ENCODE results near the gene PXYLP1. TPM values are rescaled to one million over a fixed set of nuclear protein-coding genes. Genes with fewer than 3 reads are reported as not detected.

PXYLP1 gene
- total RNA-seq, 2 donors from 2014 or later = 37.7 to 53.6 TPM

GRCh38 chr3:141276398-141276797 is 44.8 kb downstream of the PXYLP1 start:
- H3K36me3 Mint-ChIP-seq (ENCODE audit: low read depth) = peaks cover 18% of the 10 kb centered on the region
- no peak for TF ChIP-seq CTCF (conservative IDR thresholded peaks at IDR 0.05)

GRCh38 chr3:141277451-141277850 is 45.8 kb downstream of the PXYLP1 start:
- Histone ChIP-seq H3K36me3 (ENCODE audit: control insufficient read depth, insufficient read depth, low read length) (peaks cover 25% of the 10 kb centered on the region), H3K27ac (ENCODE audit: low read depth, low read length) (no peak overlapping the region), H3K9ac (ENCODE audit: extremely low read depth, low read length, poor library complexity, severe bottlenecking) (no peak overlapping the region), H3K9me3 (ENCODE audit: control insufficient read depth, low read length) (no peaks in the 10 kb centered on the region), H3K4me3 (ENCODE audit: low read length) (no peak overlapping the region), H3K4me1 (ENCODE audit: control insufficient read depth, insufficient read depth, low read length) (no peaks in the 10 kb centered on the region), H3K27me3 (ENCODE audit: control insufficient read depth, insufficient read depth, low read length, poor library complexity, severe bottlenecking) (no peaks in the 10 kb centered on the region)
- Mint-ChIP-seq H3K4me3 (no peak overlapping the region), H3K4me1 (no peaks in the 10 kb centered on the region), H3K36me3 (ENCODE audit: low read depth) (peaks cover 29% of the 10 kb centered on the region), H3K9me3 (no peaks in the 10 kb centered on the region), H3K27me3 (ENCODE audit: insufficient read depth) (no peaks in the 10 kb centered on the region), H3K27ac (no peak overlapping the region)
- WGBS, 2 experiments (ENCODE audit: insufficient coverage in 1 of 2, insufficient read length in 1 of 2) = 79 to 84% methylated on average over 3 to 6 of the region's 6 CpGs
- no peak for DNase-seq
- no peak for TF ChIP-seq CTCF (conservative IDR thresholded peaks at IDR 0.05)

More at GRCh38 chr3:141276398-141276797, 44.8 kb downstream of the PXYLP1 start:
- no peaks in the 10 kb centered on the region for H3K27me3 ChIP-seq (ENCODE audit: control insufficient read depth, insufficient read depth, low read length, poor library complexity, severe bottlenecking)
- no peaks in the 10 kb centered on the region for H3K9me3 Mint-ChIP-seq
- no peaks in the 10 kb centered on the region for H3K27me3 Mint-ChIP-seq (ENCODE audit: insufficient read depth)
- no peaks in the 10 kb centered on the region for H3K9me3 ChIP-seq (ENCODE audit: control insufficient read depth, low read length)
- H3K36me3 ChIP-seq (ENCODE audit: control insufficient read depth, insufficient read depth, low read length) = peaks cover 22% of the 10 kb centered on the region
- no peak overlapping the region for H3K27ac ChIP-seq (ENCODE audit: low read depth, low read length)
- no peak overlapping the region for H3K27ac Mint-ChIP-seq
- WGBS, 2 experiments (ENCODE audit: insufficient coverage in 1 of 2, insufficient read length in 1 of 2) = 89 to 92% methylated on average over 3 to 8 of the region's 9 CpGs
- DNase-seq = no peak
- no peak overlapping the region for H3K4me3 Mint-ChIP-seq
- no peaks in the 10 kb centered on the region for H3K4me1 ChIP-seq (ENCODE audit: control insufficient read depth, insufficient read depth, low read length)
- no peak overlapping the region for H3K9ac ChIP-seq (ENCODE audit: extremely low read depth, low read length, poor library complexity, severe bottlenecking)
- H3K4me3 ChIP-seq (ENCODE audit: low read length) = no peak overlapping the region
- H3K4me1 Mint-ChIP-seq = no peaks in the 10 kb centered on the region

- Histone ChIP-seq H3K27me3 (ENCODE audit: control insufficient read depth, insufficient read depth, low read length, poor library complexity, severe bottlenecking) (no peaks in the 10 kb centered on the region), H3K4me3 (ENCODE audit: low read length) (no peak overlapping the region), H3K36me3 (ENCODE audit: control insufficient read depth, insufficient read depth, low read length) (peaks cover 25% of the 10 kb centered on the region), H3K27ac (ENCODE audit: low read depth, low read length) (peak overlapping the region; percentile 37), H3K4me1 (ENCODE audit: control insufficient read depth, insufficient read depth, low read length) (no peaks in the 10 kb centered on the region), H3K9ac (ENCODE audit: extremely low read depth, low read length, poor library complexity, severe bottlenecking) (no peak overlapping the region), H3K9me3 (ENCODE audit: control insufficient read depth, low read length) (no peaks in the 10 kb centered on the region)
- WGBS, 2 experiments (ENCODE audit: insufficient coverage in 1 of 2, insufficient read length in 1 of 2) = 89 to 92% methylated on average over 14 to 17 of the region's 17 CpGs
- DNase-seq = no peak
- Mint-ChIP-seq H3K27ac (peak overlapping the region; percentile 47), H3K27me3 (ENCODE audit: insufficient read depth) (no peaks in the 10 kb centered on the region), H3K4me3 (no peak overlapping the region), H3K9me3 (no peaks in the 10 kb centered on the region), H3K36me3 (ENCODE audit: low read depth) (peaks cover 34% of the 10 kb centered on the region), H3K4me1 (no peaks in the 10 kb centered on the region)
- TF ChIP-seq CTCF (conservative IDR thresholded peaks at IDR 0.05) = no peak
These were observed 46.8 kb downstream of the PXYLP1 start for GRCh38 chr3:141278196-141279076.

Data from endodermal cell (in vitro differentiated cells).